ENCODE data around the gene SPTBN1. TPM values are rescaled to one million over a fixed set of nuclear protein-coding genes. Genes with fewer than 3 reads are reported as not detected.

SPTBN1 gene
- total and polyA plus RNA-seq, 2 of the 13 experiments (the other 11 are each of a cell fraction or from before 2014, with no cell fraction given) = 123 to 299 TPM

DNA sequence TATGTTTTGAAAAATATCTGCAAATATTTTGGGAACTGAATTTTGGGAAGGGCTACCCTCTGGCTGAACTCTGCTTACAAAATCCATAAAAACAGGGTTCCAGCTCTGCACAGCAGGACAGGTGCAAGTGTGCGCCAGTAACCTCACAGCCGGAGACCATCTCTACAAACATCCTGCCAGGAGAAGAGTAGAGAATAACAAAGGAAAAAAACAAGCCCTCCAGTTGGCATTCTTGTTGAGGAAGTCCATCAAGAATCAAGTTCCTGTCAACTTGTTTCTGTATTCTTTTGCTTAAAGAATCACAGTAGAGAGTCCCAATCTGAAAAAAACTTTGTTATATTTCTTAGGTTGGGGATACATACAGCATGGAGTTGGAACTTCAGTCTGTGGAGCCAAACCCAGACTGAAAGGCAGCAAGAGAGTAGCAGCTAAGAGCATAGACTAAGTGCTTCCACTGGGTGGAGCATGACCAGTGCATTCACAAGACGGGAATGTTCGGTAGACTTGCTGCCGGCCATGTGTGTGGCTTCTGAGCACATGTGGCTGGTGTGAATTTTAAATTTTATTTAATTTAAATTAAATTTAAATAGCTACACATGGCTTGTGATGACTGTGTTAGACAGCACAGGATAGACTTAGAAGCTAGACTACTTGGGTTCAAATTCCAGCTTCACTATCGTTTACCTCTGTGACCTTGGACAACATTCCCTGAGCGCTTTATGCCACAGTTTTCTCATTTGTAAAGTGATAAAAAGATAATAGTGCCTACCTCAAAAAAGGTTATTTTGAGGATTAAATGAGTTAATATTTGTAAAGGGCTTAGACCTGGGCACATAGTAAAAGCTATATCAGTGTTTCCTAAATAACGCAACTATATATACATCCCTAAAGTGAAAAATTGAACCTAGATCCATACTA is 41.9 kb downstream of the SPTBN1 start:
- Histone ChIP-seq H3K4me3 (replicated peaks in 1 of 3; ENCODE audit: insufficient read depth in 1 of 3, low read depth in 2 of 3, low read length in 3 of 3) (no peak overlapping the region), H3K27ac (ENCODE audit: extremely low read length, insufficient read depth, low read length) (peak overlapping the region; percentile 54), H3K9me3 (ENCODE audit: low read length) (no peaks in the 10 kb centered on the region), H3K27me3 (ENCODE audit: control insufficient read depth in 1 of 2, insufficient read depth in 2 of 2, low read length in 2 of 2) (no peaks in the 10 kb centered on the region), H4K20me1 (ENCODE audit: insufficient read depth, low read length) (peaks cover 34% of the 10 kb centered on the region), H3K9ac (ENCODE audit: insufficient read depth, low read depth, low read length) (no peak overlapping the region), H2AFZ (ENCODE audit: low read length) (no peak overlapping the region), H3K79me2 (ENCODE audit: insufficient read depth, low read length) (peaks cover 76% of the 10 kb centered on the region), H3K4me1 (ENCODE audit: insufficient read depth, low read length) (peaks cover 53% of the 10 kb centered on the region), H3K4me2 (ENCODE audit: low read depth, low read length) (peak overlapping the region; percentile 22), H3K36me3 (replicated peaks in 1 of 2; ENCODE audit: control insufficient read depth in 1 of 2, insufficient read depth in 2 of 2, low read length in 2 of 2) (peaks cover 2 to 4% of the 10 kb centered on the region in 2 experiments; a peak in 2 of 5 replicates)
- no TSS peak for BruUV-seq (replicated peaks)
- 40% methylated on average over 8 of the region's 8 CpGs for WGBS (ENCODE audit: low lambda C conversion rate)
- peak; percentile 39 for FAIRE-seq
- ATAC-seq = peak; percentile 97
- peak; percentile 70 for DNase-seq (ENCODE audit: low spot score)
- intact Hi-C loops (cut with micrococcal nuclease; ENCODE audit: unreplicated experiment) (loop anchor here (10.0 kb wide), 1 partner anchor 163 kb away; a partner anchor contains a TSS), in situ Hi-C loops (cut with HindIII; ENCODE audit: extremely low pct_ligation_motif_present, low pct_unique_long_range_greater_than_20kb) (no loop called here)
- POLR2A ChIA-PET = interaction anchor here (1.0 to 1.5 kb wide), 2 partner anchors 40 to 42 kb away, joined by 4 to 5 read pairs; partner anchors contain the start of gene SPTBN1
- CTCF ChIA-PET (ENCODE audit: low intra/inter-chr PET ratio, low total read pairs) = no interaction called here
- no peak for TF ChIP-seq BRD4 (CRISPR knock-in tag; IDR thresholded peaks at IDR 0.05)
- TF ChIP-seq NCOR1 (IDR thresholded peaks at IDR 0.05; ENCODE audit: borderline replicate concordance, low read length) = peak; percentile 44; the same call in 1 of the 2 replicates
- TF ChIP-seq ZBTB3 (CRISPR knock-in tag; IDR thresholded peaks at IDR 0.05; ENCODE audit: borderline replicate concordance, low read depth) = no peak
- TF ChIP-seq, protein P1, sequence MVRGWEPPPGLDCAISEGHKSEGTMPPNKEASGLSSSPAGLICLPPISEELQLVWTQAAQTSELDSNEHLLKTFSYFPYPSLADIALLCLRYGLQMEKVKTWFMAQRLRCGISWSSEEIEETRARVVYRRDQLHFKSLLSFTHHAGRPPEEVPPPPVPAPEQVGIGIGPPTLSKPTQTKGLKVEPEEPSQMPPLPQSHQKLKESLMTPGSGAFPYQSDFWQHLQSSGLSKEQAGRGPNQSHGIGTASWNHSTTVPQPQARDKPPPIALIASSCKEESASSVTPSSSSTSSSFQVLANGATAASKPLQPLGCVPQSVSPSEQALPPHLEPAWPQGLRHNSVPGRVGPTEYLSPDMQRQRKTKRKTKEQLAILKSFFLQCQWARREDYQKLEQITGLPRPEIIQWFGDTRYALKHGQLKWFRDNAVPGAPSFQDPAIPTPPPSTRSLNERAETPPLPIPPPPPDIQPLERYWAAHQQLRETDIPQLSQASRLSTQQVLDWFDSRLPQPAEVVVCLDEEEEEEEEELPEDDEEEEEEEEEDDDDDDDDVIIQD (CRISPR knock-in tag; IDR thresholded peaks at IDR 0.05; ENCODE audit: low read depth) = peak; percentile 95
- TF ChIP-seq ZNF644 (CRISPR knock-in tag; IDR thresholded peaks at IDR 0.05; ENCODE audit: low read depth) = peak; percentile 86; the same call in 1 of the 2 replicates
- peak; percentile 67 for TF ChIP-seq ISL2 (CRISPR knock-in tag; IDR thresholded peaks at IDR 0.05)
- TF ChIP-seq, protein P2, sequence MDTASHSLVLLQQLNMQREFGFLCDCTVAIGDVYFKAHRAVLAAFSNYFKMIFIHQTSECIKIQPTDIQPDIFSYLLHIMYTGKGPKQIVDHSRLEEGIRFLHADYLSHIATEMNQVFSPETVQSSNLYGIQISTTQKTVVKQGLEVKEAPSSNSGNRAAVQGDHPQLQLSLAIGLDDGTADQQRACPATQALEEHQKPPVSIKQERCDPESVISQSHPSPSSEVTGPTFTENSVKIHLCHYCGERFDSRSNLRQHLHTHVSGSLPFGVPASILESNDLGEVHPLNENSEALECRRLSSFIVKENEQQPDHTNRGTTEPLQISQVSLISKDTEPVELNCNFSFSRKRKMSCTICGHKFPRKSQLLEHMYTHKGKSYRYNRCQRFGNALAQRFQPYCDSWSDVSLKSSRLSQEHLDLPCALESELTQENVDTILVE (CRISPR knock-in tag; IDR thresholded peaks at IDR 0.05) = no peak
- peak; percentile 22; the same call in 1 of the 2 replicates for TF ChIP-seq HDAC2 (CRISPR knock-in tag; IDR thresholded peaks at IDR 0.05)
- peak; percentile 47; the same call in 1 of the 2 replicates for TF ChIP-seq NCOA2 (CRISPR knock-in tag; IDR thresholded peaks at IDR 0.05)
- TF ChIP-seq, protein P3, sequence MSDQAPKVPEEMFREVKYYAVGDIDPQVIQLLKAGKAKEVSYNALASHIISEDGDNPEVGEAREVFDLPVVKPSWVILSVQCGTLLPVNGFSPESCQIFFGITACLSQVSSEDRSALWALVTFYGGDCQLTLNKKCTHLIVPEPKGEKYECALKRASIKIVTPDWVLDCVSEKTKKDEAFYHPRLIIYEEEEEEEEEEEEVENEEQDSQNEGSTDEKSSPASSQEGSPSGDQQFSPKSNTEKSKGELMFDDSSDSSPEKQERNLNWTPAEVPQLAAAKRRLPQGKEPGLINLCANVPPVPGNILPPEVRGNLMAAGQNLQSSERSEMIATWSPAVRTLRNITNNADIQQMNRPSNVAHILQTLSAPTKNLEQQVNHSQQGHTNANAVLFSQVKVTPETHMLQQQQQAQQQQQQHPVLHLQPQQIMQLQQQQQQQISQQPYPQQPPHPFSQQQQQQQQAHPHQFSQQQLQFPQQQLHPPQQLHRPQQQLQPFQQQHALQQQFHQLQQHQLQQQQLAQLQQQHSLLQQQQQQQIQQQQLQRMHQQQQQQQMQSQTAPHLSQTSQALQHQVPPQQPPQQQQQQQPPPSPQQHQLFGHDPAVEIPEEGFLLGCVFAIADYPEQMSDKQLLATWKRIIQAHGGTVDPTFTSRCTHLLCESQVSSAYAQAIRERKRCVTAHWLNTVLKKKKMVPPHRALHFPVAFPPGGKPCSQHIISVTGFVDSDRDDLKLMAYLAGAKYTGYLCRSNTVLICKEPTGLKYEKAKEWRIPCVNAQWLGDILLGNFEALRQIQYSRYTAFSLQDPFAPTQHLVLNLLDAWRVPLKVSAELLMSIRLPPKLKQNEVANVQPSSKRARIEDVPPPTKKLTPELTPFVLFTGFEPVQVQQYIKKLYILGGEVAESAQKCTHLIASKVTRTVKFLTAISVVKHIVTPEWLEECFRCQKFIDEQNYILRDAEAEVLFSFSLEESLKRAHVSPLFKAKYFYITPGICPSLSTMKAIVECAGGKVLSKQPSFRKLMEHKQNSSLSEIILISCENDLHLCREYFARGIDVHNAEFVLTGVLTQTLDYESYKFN (CRISPR knock-in tag; conservative IDR thresholded peaks at IDR 0.05) = 0 out of 2 replicates have a peak, but pooled peaks have one; percentile 23
- TF ChIP-seq GLI4 (CRISPR knock-in tag; IDR thresholded peaks at IDR 0.05; ENCODE audit: borderline replicate concordance) = 0 out of 2 replicates have a peak, but pooled peaks have one; percentile 10
- TF ChIP-seq, protein P4, sequence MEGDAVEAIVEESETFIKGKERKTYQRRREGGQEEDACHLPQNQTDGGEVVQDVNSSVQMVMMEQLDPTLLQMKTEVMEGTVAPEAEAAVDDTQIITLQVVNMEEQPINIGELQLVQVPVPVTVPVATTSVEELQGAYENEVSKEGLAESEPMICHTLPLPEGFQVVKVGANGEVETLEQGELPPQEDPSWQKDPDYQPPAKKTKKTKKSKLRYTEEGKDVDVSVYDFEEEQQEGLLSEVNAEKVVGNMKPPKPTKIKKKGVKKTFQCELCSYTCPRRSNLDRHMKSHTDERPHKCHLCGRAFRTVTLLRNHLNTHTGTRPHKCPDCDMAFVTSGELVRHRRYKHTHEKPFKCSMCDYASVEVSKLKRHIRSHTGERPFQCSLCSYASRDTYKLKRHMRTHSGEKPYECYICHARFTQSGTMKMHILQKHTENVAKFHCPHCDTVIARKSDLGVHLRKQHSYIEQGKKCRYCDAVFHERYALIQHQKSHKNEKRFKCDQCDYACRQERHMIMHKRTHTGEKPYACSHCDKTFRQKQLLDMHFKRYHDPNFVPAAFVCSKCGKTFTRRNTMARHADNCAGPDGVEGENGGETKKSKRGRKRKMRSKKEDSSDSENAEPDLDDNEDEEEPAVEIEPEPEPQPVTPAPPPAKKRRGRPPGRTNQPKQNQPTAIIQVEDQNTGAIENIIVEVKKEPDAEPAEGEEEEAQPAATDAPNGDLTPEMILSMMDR (CRISPR knock-in tag; IDR thresholded peaks at IDR 0.05) = peak; percentile 68
- TF ChIP-seq ELF4 (CRISPR knock-in tag; IDR thresholded peaks at IDR 0.05; ENCODE audit: borderline replicate concordance) = no peak
